WERI-Rb-1 (cell line): ENCODE measurements around the gene USP22.

Experiments used
- DNase-seq: peaks from one replicate; pipeline ENCODE4 v3.0.0-alpha.2; 2020
- H3K27ac ChIP-seq: fragments of 250-450 bp; sonication (Bioruptor Pico); 2 replicates; pipeline ENCODE4 v1.5.1; 2020; ENCODE audit warnings: mild to moderate bottlenecking, moderate library complexity
- H3K27me3 ChIP-seq: fragments of 250-450 bp; sonication (Bioruptor Pico); 2 replicates; pipeline ENCODE4 v1.5.1; 2021; ENCODE audit warnings: mild to moderate bottlenecking, low read depth, moderate library complexity; ENCODE audit not compliant: insufficient read depth, severe bottlenecking
- H3K36me3 ChIP-seq: fragments of 250-450 bp; sonication (Bioruptor Pico); 2 replicates; pipeline ENCODE4 v1.5.1; 2020; ENCODE audit warnings: mild to moderate bottlenecking, moderate library complexity
- H3K4me3 ChIP-seq: 2 replicates; pipeline ENCODE4 v1.5.1; 2011; ENCODE audit warnings: low read depth, mild to moderate bottlenecking, control low read depth, low read length
- H3K9me3 ChIP-seq: fragments of 250-450 bp; sonication (Bioruptor Pico); 2 replicates; pipeline ENCODE4 v1.5.1; 2021; ENCODE audit warnings: mild to moderate bottlenecking, moderate library complexity; ENCODE audit not compliant: severe bottlenecking
- CTCF ChIP-seq: IDR thresholded peaks from 2 replicates; pipeline ENCODE4 v1.5.1; 2011; ENCODE audit warnings: low read depth, mild to moderate bottlenecking, control low read depth, inconsistent platforms, low read length

Gene USP22

GRCh38 chr17:21008992-21009671, 33.7 kb downstream of the USP22 start:
- no peaks in the 10 kb centered on the region for H3K9me3 ChIP-seq
- DNase-seq: no peak
- H3K27me3 ChIP-seq: no peaks in the 10 kb centered on the region
- H3K27ac ChIP-seq: no peak overlapping the region
- no peak overlapping the region for H3K4me3 ChIP-seq
- peaks cover 100% of the 10 kb centered on the region for H3K36me3 ChIP-seq
- TF ChIP-seq CTCF: no peak

GRCh38 chr17:21008160-21008915, 34.5 kb downstream of the USP22 start:
- no peak overlapping the region for H3K27ac ChIP-seq
- TF ChIP-seq CTCF: no peak
- DNase-seq: no peak
- H3K27me3 ChIP-seq: no peaks in the 10 kb centered on the region
- no peaks in the 10 kb centered on the region for H3K9me3 ChIP-seq
- no peak overlapping the region for H3K4me3 ChIP-seq
- H3K36me3 ChIP-seq: peaks cover 100% of the 10 kb centered on the region

- H3K27ac ChIP-seq: no peak overlapping the region
- DNase-seq: no peak
- no peak for TF ChIP-seq CTCF
These were observed 35.2 kb downstream of the USP22 start for GRCh38 chr17:21007646-21008045.

GRCh38 chr17:21005803-21006202, 37.0 kb downstream of the USP22 start:
- no peak for TF ChIP-seq CTCF
- Histone ChIP-seq H3K9me3 (no peaks in the 10 kb centered on the region), H3K27me3 (no peaks in the 10 kb centered on the region), H3K36me3 (peaks cover 98% of the 10 kb centered on the region), H3K4me3 (no peak overlapping the region), H3K27ac (no peak overlapping the region)
- DNase-seq: no peak

More at GRCh38 chr17:21007646-21008045, 35.2 kb downstream of the USP22 start:
- Histone ChIP-seq H3K9me3 (no peaks in the 10 kb centered on the region), H3K36me3 (peaks cover 100% of the 10 kb centered on the region), H3K4me3 (no peak overlapping the region), H3K27me3 (no peaks in the 10 kb centered on the region)

- no peak overlapping the region for H3K27ac ChIP-seq
- peaks cover 98% of the 10 kb centered on the region for H3K36me3 ChIP-seq
- no peaks in the 10 kb centered on the region for H3K9me3 ChIP-seq
- no peaks in the 10 kb centered on the region for H3K27me3 ChIP-seq
- DNase-seq: no peak
- no peak for TF ChIP-seq CTCF
- H3K4me3 ChIP-seq: no peak overlapping the region
These were observed 37.4 kb downstream of the USP22 start for GRCh38 chr17:21005367-21005766.
